Left ventricle myocardium inferior (tissue), 1 donor: Measurements from ENCODE around the gene LAMP5. TPM values are rescaled to one million over a fixed set of nuclear protein-coding genes. Genes with fewer than 3 reads are reported as not detected.

Source experiments
- DNase-seq: peaks from one replicate; pipeline ENCODE4 v3.0.0-alpha.2; 2020
- H3K27ac ChIP-seq: fragments of 200-600 bp; replicated peaks from 2 replicates; pipeline ENCODE4 v1.8.0; 2021
- H3K27me3 ChIP-seq: fragments of 200-600 bp; 2 replicates; pipeline ENCODE4 v1.8.0; 2021; ENCODE audit warnings: low read depth
- H3K36me3 ChIP-seq: fragments of 200-600 bp; 2 replicates; pipeline ENCODE4 v1.8.0; 2021
- H3K4me1 ChIP-seq: fragments of 200-600 bp; 2 replicates; pipeline ENCODE4 v1.8.0; 2021
- H3K4me3 ChIP-seq: fragments of 200-600 bp; 2 replicates; pipeline ENCODE4 v1.8.0; 2021; ENCODE audit warnings: mild to moderate bottlenecking, moderate library complexity
- H3K9me3 ChIP-seq: fragments of 200-600 bp; replicated peaks from 2 replicates; pipeline ENCODE4 v1.8.0; 2021
- CTCF ChIP-seq: fragments of 200-600 bp; IDR thresholded peaks from 2 replicates; pipeline ENCODE4 v1.8.0; 2021; ENCODE audit warnings: antibody characterized with exemption, mild to moderate bottlenecking, borderline replicate concordance
- intact Hi-C: fragments of 100-400 bp; cut with micrococcal nuclease; formaldehyde crosslinking; loops from one replicate; pipeline ENCODE4 v1.11.0; 2022
- total RNA-seq: library from RNA; stranded (reverse); fragmentation: NEBNext Ultra II Directional; extraction: Animal tissue kit (Norgen Biotek cat#: 25700); gene quantifications from one replicate; pipeline ENCODE4 v1.2.1, GENCODE V29; 2021
- donor health status: DM: no; HTN: yes; CAD: no; lungs with severe emphysema.

LAMP5 gene
- total RNA-seq, 1 donor from 2014 or later = not detected

- TF ChIP-seq CTCF = no peak
- no peaks in the 10 kb centered on the region for H3K36me3 ChIP-seq
- H3K4me3 ChIP-seq = peak overlapping the region; percentile 36
- H3K9me3 ChIP-seq = no peaks in the 10 kb centered on the region
- H3K27ac ChIP-seq = no peak overlapping the region
- H3K4me1 ChIP-seq = peaks cover 22% of the 10 kb centered on the region
- intact Hi-C loops = no loop called here
- no peak for DNase-seq
- peaks cover 79% of the 10 kb centered on the region for H3K27me3 ChIP-seq
Measured at GRCh38 chr20:9506964-9507369, 7.4 kb upstream of the LAMP5 start.

GRCh38 chr20:9507544-9508239 lies 6.7 kb upstream of the LAMP5 start:
- Histone ChIP-seq H3K4me1 (peaks cover 22% of the 10 kb centered on the region), H3K27ac (no peak overlapping the region), H3K4me3 (no peak overlapping the region), H3K36me3 (no peaks in the 10 kb centered on the region), H3K27me3 (peaks cover 86% of the 10 kb centered on the region), H3K9me3 (no peaks in the 10 kb centered on the region)
- no peak for TF ChIP-seq CTCF
- intact Hi-C loops = no loop called here
- DNase-seq = no peak

GRCh38 chr20:9508240-9508661 lies 6.1 kb upstream of the LAMP5 start:
- Histone ChIP-seq H3K27me3 (peaks cover 92% of the 10 kb centered on the region), H3K4me3 (no peak overlapping the region)

GRCh38 chr20:9508696-9509178 lies 5.7 kb upstream of the LAMP5 start:
- TF ChIP-seq CTCF = no peak
- intact Hi-C loops = no loop called here
- Histone ChIP-seq H3K9me3 (no peaks in the 10 kb centered on the region), H3K27me3 (peaks cover 97% of the 10 kb centered on the region), H3K4me3 (no peak overlapping the region), H3K4me1 (peaks cover 22% of the 10 kb centered on the region), H3K27ac (no peak overlapping the region), H3K36me3 (no peaks in the 10 kb centered on the region)
- no peak for DNase-seq

More at GRCh38 chr20:9508240-9508661, 6.1 kb upstream of the LAMP5 start:
- H3K9me3 ChIP-seq = no peaks in the 10 kb centered on the region
- DNase-seq = no peak
- intact Hi-C loops = no loop called here
- H3K27ac ChIP-seq = no peak overlapping the region
- no peaks in the 10 kb centered on the region for H3K36me3 ChIP-seq
- H3K4me1 ChIP-seq = peaks cover 22% of the 10 kb centered on the region
- TF ChIP-seq CTCF = no peak

DNA sequence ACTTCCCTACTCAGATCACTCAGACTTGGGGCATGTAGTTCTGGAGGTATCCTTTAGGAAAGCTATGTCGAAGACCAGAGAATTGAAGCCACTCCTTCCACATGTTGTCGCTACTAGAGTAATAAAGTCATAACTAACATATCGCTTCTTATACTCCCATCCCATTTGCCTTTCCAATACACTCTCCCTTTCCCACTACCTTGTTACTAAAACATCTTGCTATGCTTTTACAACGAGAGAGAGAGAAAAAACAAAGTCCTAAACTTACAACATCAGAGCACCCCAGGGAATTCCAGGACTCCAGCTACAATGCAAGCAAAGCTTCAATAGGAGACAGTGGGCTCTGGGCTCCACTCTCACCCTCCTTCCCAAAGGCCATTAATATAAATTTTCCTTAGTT lies 5.1 kb upstream of the LAMP5 start:
- intact Hi-C loops = no loop called here
- Histone ChIP-seq H3K36me3 (no peaks in the 10 kb centered on the region), H3K4me3 (no peak overlapping the region), H3K27ac (no peak overlapping the region), H3K27me3 (peaks cover 100% of the 10 kb centered on the region), H3K9me3 (no peaks in the 10 kb centered on the region), H3K4me1 (peaks cover 24% of the 10 kb centered on the region)
- TF ChIP-seq CTCF = no peak
- no peak for DNase-seq
